ENCODE data around the gene CD101. TPM values are rescaled to one million over a fixed set of nuclear protein-coding genes. Genes with fewer than 3 reads are reported as not detected.

The CD101 gene
- total RNA-seq, 1 experiment from 2014 or later: 1.8 TPM

DNA sequence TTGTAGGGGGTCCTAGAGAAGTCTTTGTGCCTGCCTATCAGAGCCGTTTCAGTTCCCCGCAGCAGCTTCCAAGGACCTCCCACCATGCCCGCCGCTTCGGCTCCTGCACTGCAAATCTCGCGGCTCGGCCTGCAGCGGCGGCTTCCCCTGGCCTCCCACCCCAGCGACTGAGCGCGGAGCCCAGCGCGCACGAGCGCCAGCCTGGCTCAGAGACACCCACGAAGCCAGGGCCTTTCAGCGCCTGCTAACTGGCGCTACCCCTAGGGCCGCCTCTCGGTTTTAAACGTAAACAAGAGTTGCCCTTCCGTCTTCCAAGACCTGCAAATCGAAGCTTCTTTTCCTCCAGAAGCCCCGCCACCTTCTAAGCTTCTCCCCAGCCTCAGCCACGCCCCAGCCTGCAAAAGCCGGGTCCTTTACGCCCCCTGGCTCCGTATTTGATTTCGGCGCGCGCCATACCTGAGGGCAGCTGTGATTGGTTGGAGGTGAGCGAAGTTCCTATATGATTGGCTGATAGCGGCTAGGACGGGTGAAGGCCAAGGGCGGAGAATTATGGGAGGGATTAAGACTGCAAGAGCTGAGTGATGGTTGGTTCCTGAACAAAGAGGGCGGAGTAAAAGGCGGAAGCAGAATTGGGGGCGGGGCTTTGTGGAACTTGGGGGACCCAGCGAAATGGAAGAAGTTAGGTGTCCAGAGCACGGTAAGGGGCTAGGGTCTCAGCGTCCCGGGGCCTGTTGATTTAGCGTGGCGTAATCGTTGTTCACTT lies 58.3 kb downstream of the CD101 start, which contains the start of gene TTF2:
TSS of gene TTF2 (plus strand) at position 649 of the 763 bp plus-strand sequence. CDS start at position 670, 21 bp downstream.
- Histone ChIP-seq H2AK5ac (ENCODE audit: insufficient read length, low read length) (no peak within 1 kb of the TSS), H3K56ac (ENCODE audit: insufficient read length, low read depth, low read length) (peak within 1 kb of the TSS; percentile 92), H2BK15ac (ENCODE audit: low read depth, low read length) (no peak within 1 kb of the TSS), H3K27ac (ENCODE audit: insufficient read length, low read depth, low read length) (peak within 1 kb of the TSS; percentile 95), H3K9me3 (ENCODE audit: control insufficient read depth, low read depth, low read length) (no peaks in the 10 kb centered on the region), H3K9ac (ENCODE audit: extremely low read depth, insufficient read length, low read length) (peak within 1 kb of the TSS; percentile 95), H3K23me2 (ENCODE audit: insufficient read length, low read depth, low read length, poor library complexity, severe bottlenecking) (peaks cover 17% of the 10 kb centered on the region), H4K91ac (ENCODE audit: insufficient read length, low read depth, low read length) (no peak within 1 kb of the TSS), H3K4me2 (ENCODE audit: insufficient read depth, insufficient read length, low read length) (peak within 1 kb of the TSS; percentile 72), H4K5ac (ENCODE audit: insufficient read length, low read depth, low read length) (peak within 1 kb of the TSS; percentile 77), H3K14ac (ENCODE audit: insufficient read depth, low read length) (peak within 1 kb of the TSS; percentile 94), H4K8ac (replicated peaks; ENCODE audit: insufficient read length, low read depth, low read length) (no peak within 1 kb of the TSS), H2BK20ac (ENCODE audit: low read depth, low read length, poor library complexity, severe bottlenecking) (no peak within 1 kb of the TSS), H4K20me1 (ENCODE audit: control insufficient read depth, insufficient read depth, insufficient read length) (no peaks in the 10 kb centered on the region), H3K27me3 (ENCODE audit: insufficient read depth, low read length) (no peaks in the 10 kb centered on the region), H3K4me1 (ENCODE audit: insufficient read depth, low read length) (no peaks in the 10 kb centered on the region), H3K23ac (ENCODE audit: insufficient read length, low read depth, low read length) (no peak within 1 kb of the TSS), H2BK5ac (ENCODE audit: insufficient read length, low read length) (peak within 1 kb of the TSS; percentile 30), H3K18ac (ENCODE audit: insufficient read length, low read depth, low read length) (peak within 1 kb of the TSS; percentile 94), H3K79me2 (ENCODE audit: insufficient read depth, low read length) (no peaks in the 10 kb centered on the region), H2BK120ac (ENCODE audit: low read depth, low read length, poor library complexity, severe bottlenecking) (no peak within 1 kb of the TSS), H3K4ac (ENCODE audit: low read depth, low read length) (peak within 1 kb of the TSS; percentile 7; the same call in 1 of the 2 replicates), H3T11ph (ENCODE audit: low read length) (peak within 1 kb of the TSS; percentile 62), H2AFZ (ENCODE audit: low read length) (peak within 1 kb of the TSS; percentile 92), H3K79me1 (ENCODE audit: insufficient read depth, low read depth, low read length, poor library complexity, severe bottlenecking) (no peaks in the 10 kb centered on the region), H2BK12ac (ENCODE audit: insufficient read length, low read depth, low read length) (no peak within 1 kb of the TSS)
- WGBS (ENCODE audit: extremely low coverage, insufficient read length, low lambda C conversion rate): no CpG with 5 or more reads among the region's 48 CpGs
- H3K4me1 Mint-ChIP-seq: peaks cover 12 to 19% of the 10 kb centered on the region in 2 experiments
- no peak within 1 kb of the TSS for H3K4me3 Mint-ChIP-seq
- peak; percentile 99 for DNase-seq
- no peaks in the 10 kb centered on the region for H3K27me3 Mint-ChIP-seq (ENCODE audit: low read depth)
- peaks cover 8 to 36% (median 28%) of the 10 kb centered on the region in 3 experiments; a peak in 6 of 7 replicates for H3K36me3 Mint-ChIP-seq (ENCODE audit: insufficient read depth in 1 of 3, low read depth in 3 of 3)
- TF ChIP-seq, protein P1, sequence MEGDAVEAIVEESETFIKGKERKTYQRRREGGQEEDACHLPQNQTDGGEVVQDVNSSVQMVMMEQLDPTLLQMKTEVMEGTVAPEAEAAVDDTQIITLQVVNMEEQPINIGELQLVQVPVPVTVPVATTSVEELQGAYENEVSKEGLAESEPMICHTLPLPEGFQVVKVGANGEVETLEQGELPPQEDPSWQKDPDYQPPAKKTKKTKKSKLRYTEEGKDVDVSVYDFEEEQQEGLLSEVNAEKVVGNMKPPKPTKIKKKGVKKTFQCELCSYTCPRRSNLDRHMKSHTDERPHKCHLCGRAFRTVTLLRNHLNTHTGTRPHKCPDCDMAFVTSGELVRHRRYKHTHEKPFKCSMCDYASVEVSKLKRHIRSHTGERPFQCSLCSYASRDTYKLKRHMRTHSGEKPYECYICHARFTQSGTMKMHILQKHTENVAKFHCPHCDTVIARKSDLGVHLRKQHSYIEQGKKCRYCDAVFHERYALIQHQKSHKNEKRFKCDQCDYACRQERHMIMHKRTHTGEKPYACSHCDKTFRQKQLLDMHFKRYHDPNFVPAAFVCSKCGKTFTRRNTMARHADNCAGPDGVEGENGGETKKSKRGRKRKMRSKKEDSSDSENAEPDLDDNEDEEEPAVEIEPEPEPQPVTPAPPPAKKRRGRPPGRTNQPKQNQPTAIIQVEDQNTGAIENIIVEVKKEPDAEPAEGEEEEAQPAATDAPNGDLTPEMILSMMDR (conservative IDR thresholded peaks at IDR 0.05): peak; percentile 38; the same call in 1 of the 3 replicates
- peak within 1 kb of the TSS in 1 of 3 experiments; percentile 63; a peak in 2 of 7 replicates for H3K27ac Mint-ChIP-seq
- no peaks in the 10 kb centered on the region for H3K9me3 Mint-ChIP-seq

All from H9 (cell line).